DMS153 treated with DMSO at 0.1 percent for 48 hours (cell line): Measurements from ENCODE around the gene HIF3A.
"Not testable (repeated sequence)": the region's sequence is repeated elsewhere in the genome, so short reads cannot be mapped to it uniquely, and the experiment has no call there.

ENCODE experiments used
- DNase-seq: peaks from one replicate; lab custom pipeline; 2025; ENCODE audit not compliant: unreplicated experiment; lab: John Stamatoyannopoulos, UW

Gene HIF3A

DNA sequence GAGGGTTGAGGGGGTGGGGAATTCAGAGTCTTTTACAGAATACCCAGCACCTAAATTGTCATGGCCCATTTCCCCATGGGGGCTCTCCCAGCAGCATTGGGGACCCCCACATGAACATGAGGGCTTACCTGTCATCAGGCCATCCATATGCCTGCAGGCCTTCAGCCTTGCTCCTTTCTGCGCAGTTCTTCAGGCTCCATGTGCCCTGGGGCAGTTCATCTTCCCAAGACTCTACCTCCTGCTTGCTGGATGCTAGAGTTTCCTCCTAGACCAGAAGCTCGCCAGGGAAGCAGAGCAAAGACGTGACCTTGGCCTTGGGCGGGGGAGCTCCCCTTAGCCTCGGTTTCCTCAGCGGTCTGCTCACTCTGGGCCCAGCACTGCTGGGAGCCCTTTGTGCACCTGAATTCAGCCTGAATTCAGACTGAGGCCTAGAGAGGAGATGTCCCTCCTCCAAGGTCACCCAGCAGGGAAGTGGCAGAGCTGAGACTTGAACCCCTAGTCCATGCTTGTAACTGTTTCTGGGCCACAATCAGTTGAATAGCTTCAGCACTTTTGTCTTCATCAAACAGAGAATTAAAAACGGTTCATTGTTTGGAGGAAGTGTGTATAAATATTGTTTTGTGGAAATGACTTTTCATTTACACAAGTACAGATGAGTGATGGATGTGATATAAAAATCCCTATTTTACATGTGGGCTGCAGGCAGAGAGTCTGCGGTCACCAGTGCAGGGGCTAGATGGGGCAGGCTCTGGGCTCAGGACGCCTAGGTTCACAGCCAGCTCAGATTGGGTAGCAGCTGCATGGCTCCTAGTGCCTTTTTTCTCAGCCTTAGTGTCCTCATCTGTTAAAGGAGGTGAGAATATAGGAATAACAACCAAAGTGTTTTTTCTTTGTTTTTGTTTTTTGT is 59.6 kb downstream of the HIF3A start:
- no peak for DNase-seq

GRCh38 chr19:46357846-46358583 is 61.2 kb downstream of the HIF3A start:
- DNase-seq = no peak

DNA sequence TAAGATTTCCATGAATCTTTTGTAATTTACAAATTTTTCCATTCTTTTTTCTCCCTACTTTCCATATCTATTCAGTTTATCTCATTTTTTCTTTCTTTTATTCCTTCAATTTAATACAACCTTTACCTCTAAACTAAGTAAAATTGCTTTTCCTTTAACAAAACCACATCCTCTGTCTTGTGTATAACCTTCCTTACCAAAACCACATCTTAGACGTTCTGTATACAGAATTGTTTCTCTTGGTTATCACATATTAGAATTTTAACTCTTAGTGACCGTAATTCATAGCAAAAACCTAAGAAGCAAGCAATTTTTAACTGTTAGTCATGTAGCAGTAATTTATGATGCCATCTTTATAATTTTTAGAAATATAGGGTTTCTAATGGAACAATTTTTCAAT is 65.1 kb downstream of the HIF3A start:
- DNase-seq = no peak

DNA sequence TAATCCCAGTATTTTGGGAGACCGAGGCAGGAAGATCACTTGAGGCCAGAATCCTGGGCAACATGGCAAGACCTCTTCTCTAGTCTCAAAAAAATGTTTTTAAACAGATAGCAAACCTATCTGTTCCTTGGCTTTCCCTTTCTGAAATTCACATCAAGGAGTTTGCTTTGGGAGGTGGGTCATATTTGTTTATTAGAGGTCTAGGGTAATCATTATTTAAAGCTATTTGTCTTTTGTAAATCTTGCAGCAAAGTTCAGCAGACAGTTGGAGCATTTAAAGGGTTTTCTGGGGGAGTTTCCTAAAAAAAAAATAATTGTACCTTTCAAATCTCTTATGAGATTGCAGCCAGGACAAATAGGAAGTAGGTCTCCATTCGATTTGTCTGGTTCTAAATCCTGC is 67.5 kb downstream of the HIF3A start:
- DNase-seq = no peak

- no peak for DNase-seq
Measured at GRCh38 chr19:46365561-46365960, 68.7 kb downstream of the HIF3A start.

- no peak for DNase-seq
Measured at GRCh38 chr19:46366620-46367292, 69.9 kb downstream of the HIF3A start.

DNA sequence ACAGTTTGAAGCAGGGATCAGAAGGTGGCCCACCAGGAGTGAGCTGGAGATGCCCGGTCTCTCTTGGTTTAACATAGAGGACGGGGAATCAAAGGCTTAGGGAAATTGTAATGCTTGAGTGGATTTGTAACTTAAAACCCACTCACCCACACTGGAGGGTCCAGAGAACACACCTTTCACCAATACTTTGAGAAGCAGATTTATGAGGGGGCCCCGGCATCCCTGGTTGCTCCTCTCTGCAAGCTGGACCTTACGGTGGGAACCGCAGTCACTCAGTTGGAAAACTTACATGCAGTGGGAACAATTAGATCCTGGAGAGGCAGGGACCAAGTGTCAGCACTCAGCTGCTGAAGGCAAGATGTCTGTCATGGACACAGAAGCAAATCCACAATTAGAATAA is 70.6 kb downstream of the HIF3A start:
- DNase-seq = no peak

DNA sequence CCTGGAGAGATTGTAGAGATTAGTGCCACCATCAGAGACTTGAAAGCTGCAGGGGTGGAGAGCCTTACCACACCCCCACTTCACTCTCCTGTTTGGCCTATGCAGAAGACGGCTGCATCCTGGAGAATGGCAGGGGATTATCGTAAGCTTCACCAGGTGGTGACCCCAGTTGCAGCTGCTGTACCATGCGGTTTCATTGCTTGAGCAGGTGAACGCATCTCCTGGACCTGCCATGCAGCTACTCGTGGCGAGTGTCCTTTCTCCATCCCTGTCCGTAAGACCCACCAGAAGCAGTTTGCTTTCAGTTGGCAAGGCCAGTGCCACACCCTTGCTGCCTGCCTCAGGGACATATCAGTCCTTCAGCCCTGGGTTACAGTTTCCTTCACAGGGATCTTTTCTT is 71.3 kb downstream of the HIF3A start:
- DNase-seq = no peak

GRCh38 chr19:46369817-46370216 is 73.0 kb downstream of the HIF3A start:
- DNase-seq = no peak

DNA sequence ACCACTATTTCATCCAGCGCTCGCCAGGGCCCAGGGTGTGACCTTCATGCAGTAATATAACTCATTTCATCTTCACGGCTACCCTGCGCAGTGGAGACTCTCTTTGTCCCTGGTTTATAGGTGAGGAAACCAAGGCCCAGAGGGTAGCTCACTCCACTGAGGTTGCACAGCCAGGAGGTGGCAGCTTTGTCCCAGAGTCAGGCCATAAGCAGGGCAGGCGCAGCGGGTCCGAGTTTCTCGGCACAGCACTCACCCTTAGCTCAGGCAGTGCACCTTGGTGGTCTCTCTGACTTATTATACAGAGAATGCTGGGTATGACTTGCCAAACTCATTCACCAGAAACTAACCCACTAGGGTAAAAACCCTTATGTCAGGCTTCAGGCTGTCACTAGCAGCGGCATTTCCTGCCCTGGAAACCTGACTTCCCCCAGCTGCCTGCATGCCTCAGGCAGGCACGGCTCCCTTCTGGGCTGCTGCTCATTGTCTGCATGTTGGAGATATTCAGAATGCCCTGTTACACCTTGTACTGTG is 74.6 kb downstream of the HIF3A start:
- DNase-seq = no peak

DNA sequence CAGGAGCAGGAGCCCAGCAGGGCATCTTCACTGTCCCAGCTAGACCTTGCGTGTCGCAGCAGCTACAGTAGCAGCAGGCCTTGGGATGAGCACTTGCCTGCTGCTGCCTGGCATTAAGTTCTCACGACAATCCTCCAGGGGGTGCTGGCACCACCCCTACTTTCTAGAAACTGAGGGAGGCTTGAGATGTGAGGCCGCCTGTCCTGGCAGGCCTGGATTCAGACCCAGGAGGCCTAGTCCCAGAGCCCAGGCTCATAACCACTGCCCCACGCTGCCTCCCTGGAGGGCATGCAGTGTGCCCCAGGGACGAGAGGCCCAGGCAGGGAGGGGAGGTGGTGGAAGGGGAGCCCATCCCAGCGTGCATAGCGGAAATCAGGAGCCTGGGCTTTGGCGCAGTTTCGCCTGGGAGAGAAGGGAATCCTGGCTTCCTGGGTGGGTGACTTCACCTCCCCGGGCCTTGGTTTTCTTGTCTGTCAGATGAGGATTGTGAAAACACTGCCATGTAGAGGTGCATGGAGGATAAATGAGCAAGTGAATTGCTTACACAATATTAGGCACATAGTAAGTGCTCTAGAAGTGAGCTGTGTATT is 76.2 kb downstream of the HIF3A start:
- peak; percentile 57 for DNase-seq

- peak; percentile 95 for DNase-seq
Measured at GRCh38 chr19:46373491-46374359, 76.9 kb downstream of the HIF3A start.

GRCh38 chr19:46374536-46375475 is 78.0 kb downstream of the HIF3A start:
- DNase-seq = no peak

GRCh38 chr19:46375476-46376067 is 78.7 kb downstream of the HIF3A start:
- DNase-seq = not testable (repeated sequence)

DNA sequence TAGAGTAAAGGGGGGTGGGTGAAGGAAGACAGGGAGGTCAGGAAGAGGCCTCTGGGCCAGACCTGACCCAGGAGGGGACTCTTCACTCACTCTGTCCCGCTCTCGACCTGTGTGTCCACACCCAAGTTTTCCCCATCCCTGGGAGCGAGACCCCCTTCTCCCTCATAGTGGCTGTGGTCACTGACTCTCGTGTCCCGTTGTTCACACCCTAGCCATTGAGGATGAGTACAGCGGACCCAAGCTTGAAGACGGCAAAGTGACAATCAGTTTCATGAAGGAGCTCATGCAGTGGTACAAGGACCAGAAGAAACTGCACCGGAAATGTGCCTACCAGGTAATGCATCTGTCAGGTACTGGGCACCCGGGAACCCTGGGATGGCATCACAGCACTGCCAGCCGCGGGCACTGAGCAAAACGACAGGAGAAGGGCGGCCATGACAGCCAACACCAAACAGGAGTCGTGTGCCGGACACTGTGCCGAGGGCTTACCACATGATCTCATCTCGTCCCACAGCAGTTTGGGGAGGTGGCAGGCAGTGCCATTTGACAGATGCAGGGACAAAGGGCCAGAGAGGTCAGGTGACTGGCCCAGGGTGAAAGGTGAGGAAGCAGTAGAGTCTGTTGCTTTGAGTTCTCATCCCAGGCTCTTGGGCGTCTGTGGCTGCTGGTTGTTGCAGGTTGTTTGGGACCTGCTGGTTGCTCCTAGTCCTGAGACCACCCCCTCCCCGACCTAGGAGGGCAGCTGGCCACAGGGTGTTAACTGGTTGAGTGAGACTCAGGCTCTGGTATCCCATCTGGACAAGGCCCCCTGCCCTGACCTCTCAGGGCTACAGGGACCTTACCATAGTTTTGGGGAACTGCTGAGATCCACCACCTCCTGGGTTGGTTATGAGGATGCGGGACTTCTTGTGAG is 79.7 kb downstream of the HIF3A start:
- DNase-seq = no peak

GRCh38 chr19:46378268-46378667 is 81.4 kb downstream of the HIF3A start:
- DNase-seq = no peak

GRCh38 chr19:46380690-46381089 is 83.8 kb downstream of the HIF3A start:
- no peak for DNase-seq

- no peak for DNase-seq
Measured at GRCh38 chr19:46381346-46381745, 84.5 kb downstream of the HIF3A start.
